AG09309 (cell line): ENCODE data around the gene CCDC32.
A peak's percentile ranks its signal among the peaks of the same experiment; 100 is the strongest.

Experiments
- DNase-seq: peaks from one replicate; pipeline ENCODE4 v3.0.0-alpha.2; 2010; ENCODE audit warnings: low read depth
- H3K4me3 ChIP-seq: 2 replicates; pipeline ENCODE4 v1.5.1; 2011; ENCODE audit warnings: mild to moderate bottlenecking, low read depth, low read length, moderate library complexity; ENCODE audit not compliant: control insufficient read depth
- TF ChIP-seq, protein P1 (sequence below): IDR thresholded peaks from 2 replicates; pipeline ENCODE4 v1.5.1; 2011; ENCODE audit warnings: mild to moderate bottlenecking, low read depth, low read length, inconsistent platforms; ENCODE audit not compliant: insufficient read depth, control insufficient read depth; ENCODE audit errors: missing control alignments

CCDC32 gene

GRCh38 chr15:40569129-40569953 is 4.5 kb upstream of the CCDC32 start, which contains the start of gene RPUSD2:
RPUSD2 (plus strand) TSS chr15:40569299; CDS start chr15:40569338, 39 bp downstream.
- peak within 1 kb of the TSS; percentile 98 for H3K4me3 ChIP-seq
- DNase-seq = peak; percentile 42
- TF ChIP-seq, protein P1, sequence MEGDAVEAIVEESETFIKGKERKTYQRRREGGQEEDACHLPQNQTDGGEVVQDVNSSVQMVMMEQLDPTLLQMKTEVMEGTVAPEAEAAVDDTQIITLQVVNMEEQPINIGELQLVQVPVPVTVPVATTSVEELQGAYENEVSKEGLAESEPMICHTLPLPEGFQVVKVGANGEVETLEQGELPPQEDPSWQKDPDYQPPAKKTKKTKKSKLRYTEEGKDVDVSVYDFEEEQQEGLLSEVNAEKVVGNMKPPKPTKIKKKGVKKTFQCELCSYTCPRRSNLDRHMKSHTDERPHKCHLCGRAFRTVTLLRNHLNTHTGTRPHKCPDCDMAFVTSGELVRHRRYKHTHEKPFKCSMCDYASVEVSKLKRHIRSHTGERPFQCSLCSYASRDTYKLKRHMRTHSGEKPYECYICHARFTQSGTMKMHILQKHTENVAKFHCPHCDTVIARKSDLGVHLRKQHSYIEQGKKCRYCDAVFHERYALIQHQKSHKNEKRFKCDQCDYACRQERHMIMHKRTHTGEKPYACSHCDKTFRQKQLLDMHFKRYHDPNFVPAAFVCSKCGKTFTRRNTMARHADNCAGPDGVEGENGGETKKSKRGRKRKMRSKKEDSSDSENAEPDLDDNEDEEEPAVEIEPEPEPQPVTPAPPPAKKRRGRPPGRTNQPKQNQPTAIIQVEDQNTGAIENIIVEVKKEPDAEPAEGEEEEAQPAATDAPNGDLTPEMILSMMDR = no peak

GRCh38 chr15:40567111-40567510 is 2.3 kb upstream of the CCDC32 start:
- TF ChIP-seq, protein P1 = peak; percentile 36
- H3K4me3 ChIP-seq = no peak overlapping the region
- DNase-seq = no peak

- TF ChIP-seq, protein P1 = no peak
- peak overlapping the region; percentile 85 for H3K4me3 ChIP-seq
- no peak for DNase-seq
These were observed 744 bp upstream of the CCDC32 start for GRCh38 chr15:40565333-40566238.

- TF ChIP-seq, protein P1 = no peak
- H3K4me3 ChIP-seq = no peak overlapping the region
- no peak for DNase-seq
These were observed 1.4 kb downstream of the CCDC32 start for GRCh38 chr15:40563426-40563825.

DNA sequence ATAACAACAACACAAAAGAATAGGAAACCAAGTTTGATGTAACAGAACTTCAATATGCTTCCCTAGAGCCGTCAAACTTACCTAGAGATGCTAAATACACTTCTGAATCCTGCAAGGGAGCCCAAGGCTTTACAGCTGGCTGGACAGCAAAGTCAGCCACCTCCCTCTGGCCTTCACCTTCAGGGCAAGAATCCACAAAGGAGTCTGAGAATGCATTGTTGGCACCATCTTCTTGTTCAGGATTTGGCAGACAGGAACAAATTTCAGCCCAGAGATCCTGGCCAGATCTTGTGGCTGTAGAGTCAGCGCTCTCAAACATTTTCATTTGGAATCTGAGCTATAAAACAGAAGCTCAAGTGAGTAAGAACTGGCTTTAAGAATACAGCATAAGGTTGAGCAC is 2.2 kb downstream of the CCDC32 start:
- no peak overlapping the region for H3K4me3 ChIP-seq
- DNase-seq = no peak
- TF ChIP-seq, protein P1 = no peak

- TF ChIP-seq, protein P1 = no peak
- H3K4me3 ChIP-seq = no peak overlapping the region
- no peak for DNase-seq
These were observed 5.7 kb downstream of the CCDC32 start for GRCh38 chr15:40558952-40559742.
